Measurements from ENCODE around the gene KIFC1. TPM values are rescaled to one million over a fixed set of nuclear protein-coding genes. Genes with fewer than 3 reads are reported as not detected.

KIFC1 gene
- total RNA-seq, 1 donor from 2014 or later = 31.3 TPM

DNA sequence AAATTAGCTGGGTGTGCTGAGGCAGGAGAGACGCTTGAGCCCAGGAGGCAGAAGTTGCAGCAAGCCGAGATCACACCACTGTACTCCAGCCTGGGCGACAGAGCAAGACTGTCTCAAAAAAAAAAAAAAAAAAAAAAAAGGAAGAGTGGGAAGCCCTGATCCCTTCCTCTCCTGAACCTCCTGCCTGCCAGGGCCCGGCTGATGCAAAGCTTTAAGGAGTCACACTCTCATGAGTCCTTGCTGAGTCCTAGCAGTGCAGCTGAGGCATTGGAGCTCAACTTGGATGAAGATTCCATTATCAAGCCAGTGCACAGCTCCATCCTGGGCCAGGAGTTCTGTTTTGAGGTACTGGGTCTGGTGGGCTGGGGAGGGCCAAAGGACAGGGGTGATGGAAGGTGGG lies 43.3 kb downstream of the KIFC1 start:
- H3K4me3 Mint-ChIP-seq = no peak overlapping the region
- DNase-seq (ENCODE audit: low spot score in 2 of 2, unreplicated experiment in 2 of 2) = no peak
- no peak overlapping the region for H3K27ac Mint-ChIP-seq
- H3K9me3 Mint-ChIP-seq = no peaks in the 10 kb centered on the region
- peaks cover 35% of the 10 kb centered on the region for H3K36me3 Mint-ChIP-seq
- peaks cover 37% of the 10 kb centered on the region for H3K4me1 Mint-ChIP-seq
- TF ChIP-seq, protein P1, sequence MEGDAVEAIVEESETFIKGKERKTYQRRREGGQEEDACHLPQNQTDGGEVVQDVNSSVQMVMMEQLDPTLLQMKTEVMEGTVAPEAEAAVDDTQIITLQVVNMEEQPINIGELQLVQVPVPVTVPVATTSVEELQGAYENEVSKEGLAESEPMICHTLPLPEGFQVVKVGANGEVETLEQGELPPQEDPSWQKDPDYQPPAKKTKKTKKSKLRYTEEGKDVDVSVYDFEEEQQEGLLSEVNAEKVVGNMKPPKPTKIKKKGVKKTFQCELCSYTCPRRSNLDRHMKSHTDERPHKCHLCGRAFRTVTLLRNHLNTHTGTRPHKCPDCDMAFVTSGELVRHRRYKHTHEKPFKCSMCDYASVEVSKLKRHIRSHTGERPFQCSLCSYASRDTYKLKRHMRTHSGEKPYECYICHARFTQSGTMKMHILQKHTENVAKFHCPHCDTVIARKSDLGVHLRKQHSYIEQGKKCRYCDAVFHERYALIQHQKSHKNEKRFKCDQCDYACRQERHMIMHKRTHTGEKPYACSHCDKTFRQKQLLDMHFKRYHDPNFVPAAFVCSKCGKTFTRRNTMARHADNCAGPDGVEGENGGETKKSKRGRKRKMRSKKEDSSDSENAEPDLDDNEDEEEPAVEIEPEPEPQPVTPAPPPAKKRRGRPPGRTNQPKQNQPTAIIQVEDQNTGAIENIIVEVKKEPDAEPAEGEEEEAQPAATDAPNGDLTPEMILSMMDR (IDR thresholded peaks at IDR 0.05; ENCODE audit: unreplicated experiment) = no peak
- no peaks in the 10 kb centered on the region for H3K27me3 Mint-ChIP-seq (ENCODE audit: low read depth)

DNA sequence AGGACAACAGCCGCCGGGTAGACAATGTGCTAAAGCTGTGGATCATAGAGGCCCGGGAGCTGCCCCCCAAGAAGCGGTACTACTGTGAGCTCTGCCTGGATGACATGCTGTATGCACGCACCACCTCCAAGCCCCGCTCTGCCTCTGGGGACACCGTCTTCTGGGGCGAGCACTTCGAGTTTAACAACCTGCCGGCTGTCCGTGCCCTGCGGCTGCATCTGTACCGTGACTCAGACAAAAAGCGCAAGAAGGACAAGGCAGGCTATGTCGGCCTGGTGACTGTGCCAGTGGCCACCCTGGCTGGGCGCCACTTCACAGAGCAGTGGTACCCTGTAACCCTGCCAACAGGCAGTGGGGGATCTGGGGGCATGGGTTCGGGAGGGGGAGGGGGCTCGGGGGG lies 46.0 kb downstream of the KIFC1 start:
- H3K4me3 Mint-ChIP-seq = no peak overlapping the region
- H3K9me3 Mint-ChIP-seq = no peaks in the 10 kb centered on the region
- no peak for DNase-seq (ENCODE audit: low spot score in 2 of 2, unreplicated experiment in 2 of 2)
- TF ChIP-seq, protein P1 (IDR thresholded peaks at IDR 0.05; ENCODE audit: unreplicated experiment) = no peak
- H3K27ac Mint-ChIP-seq = no peak overlapping the region
- peaks cover 35% of the 10 kb centered on the region for H3K36me3 Mint-ChIP-seq
- peaks cover 14% of the 10 kb centered on the region for H3K4me1 Mint-ChIP-seq
- H3K27me3 Mint-ChIP-seq (ENCODE audit: low read depth) = no peaks in the 10 kb centered on the region

DNA sequence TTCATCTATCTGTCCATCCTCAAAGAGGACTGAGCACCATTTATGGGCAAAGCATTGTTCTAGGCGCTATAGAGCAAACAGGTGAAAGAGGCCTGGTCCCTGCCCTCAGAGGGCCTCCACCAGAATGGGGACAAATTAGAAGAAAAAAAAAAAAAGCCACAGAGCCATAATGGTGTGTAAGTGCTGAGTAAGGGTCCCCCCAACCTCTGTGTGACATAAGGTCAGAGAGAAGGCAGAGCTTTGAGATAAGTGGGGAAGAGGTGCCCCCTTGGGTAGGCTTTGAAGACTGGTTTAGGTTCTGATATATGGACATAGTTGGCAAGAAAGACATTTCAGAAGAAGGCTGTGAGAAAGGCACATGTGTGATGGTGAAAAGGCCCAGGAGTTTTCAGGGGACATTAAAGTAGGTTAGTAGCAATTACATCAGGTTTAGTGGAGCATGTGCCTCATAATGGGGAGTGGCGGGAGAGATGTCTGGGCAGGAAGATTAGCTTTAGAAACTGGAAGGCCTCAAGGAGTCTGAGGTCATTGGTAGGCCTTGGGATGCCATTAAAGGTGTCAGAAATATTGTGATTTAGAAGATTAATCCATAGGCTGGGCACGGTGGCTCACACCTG lies 47.5 kb downstream of the KIFC1 start:
- H3K9me3 Mint-ChIP-seq = no peaks in the 10 kb centered on the region
- no peak for DNase-seq (ENCODE audit: low spot score in 2 of 2, unreplicated experiment in 2 of 2)
- peaks cover 35% of the 10 kb centered on the region for H3K36me3 Mint-ChIP-seq
- H3K27ac Mint-ChIP-seq = no peak overlapping the region
- no peaks in the 10 kb centered on the region for H3K27me3 Mint-ChIP-seq (ENCODE audit: low read depth)
- peaks cover 2% of the 10 kb centered on the region for H3K4me1 Mint-ChIP-seq
- TF ChIP-seq, protein P1 (IDR thresholded peaks at IDR 0.05; ENCODE audit: unreplicated experiment) = no peak
- no peak overlapping the region for H3K4me3 Mint-ChIP-seq

DNA sequence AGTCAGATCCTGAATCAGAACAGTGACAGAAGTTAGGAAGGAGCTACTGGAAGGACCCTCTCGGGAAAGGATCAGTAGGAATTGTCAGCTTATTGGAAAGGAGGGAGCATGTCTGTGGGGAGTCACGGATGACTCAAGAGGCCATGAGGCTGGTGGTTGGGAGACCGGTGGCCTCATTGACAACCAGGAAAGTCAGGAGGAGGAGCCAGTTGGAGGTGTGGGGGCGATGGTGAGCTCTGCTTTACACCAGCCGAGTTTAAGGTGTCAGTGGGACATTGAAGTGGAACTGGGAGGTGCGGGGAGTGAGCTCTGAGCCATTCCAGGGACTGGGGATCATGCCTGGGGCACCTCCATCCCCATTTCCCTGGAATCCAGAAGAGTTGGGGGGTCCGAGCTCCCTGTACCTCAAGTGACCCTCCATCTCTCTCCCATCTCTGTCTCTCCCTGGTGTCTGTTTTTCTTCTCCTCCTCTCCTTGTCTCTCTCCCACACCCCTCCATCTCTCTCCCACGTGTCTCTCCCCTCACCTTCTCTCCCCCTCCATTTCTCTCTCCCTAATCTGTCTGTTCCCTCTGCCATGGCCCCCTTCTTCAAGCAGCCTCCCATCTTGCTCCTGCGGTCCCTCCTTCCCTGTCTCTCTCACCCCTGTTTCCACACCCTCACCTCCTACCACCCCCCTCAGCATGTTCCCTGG lies 48.5 kb downstream of the KIFC1 start:
- no peaks in the 10 kb centered on the region for H3K9me3 Mint-ChIP-seq
- no peak overlapping the region for H3K27ac Mint-ChIP-seq
- DNase-seq (ENCODE audit: low spot score in 2 of 2, unreplicated experiment in 2 of 2) = no peak
- peaks cover 40% of the 10 kb centered on the region for H3K36me3 Mint-ChIP-seq
- TF ChIP-seq, protein P1 (IDR thresholded peaks at IDR 0.05; ENCODE audit: unreplicated experiment) = no peak
- H3K4me3 Mint-ChIP-seq = no peak overlapping the region
- H3K4me1 Mint-ChIP-seq = no peaks in the 10 kb centered on the region
- no peaks in the 10 kb centered on the region for H3K27me3 Mint-ChIP-seq (ENCODE audit: low read depth)

DNA sequence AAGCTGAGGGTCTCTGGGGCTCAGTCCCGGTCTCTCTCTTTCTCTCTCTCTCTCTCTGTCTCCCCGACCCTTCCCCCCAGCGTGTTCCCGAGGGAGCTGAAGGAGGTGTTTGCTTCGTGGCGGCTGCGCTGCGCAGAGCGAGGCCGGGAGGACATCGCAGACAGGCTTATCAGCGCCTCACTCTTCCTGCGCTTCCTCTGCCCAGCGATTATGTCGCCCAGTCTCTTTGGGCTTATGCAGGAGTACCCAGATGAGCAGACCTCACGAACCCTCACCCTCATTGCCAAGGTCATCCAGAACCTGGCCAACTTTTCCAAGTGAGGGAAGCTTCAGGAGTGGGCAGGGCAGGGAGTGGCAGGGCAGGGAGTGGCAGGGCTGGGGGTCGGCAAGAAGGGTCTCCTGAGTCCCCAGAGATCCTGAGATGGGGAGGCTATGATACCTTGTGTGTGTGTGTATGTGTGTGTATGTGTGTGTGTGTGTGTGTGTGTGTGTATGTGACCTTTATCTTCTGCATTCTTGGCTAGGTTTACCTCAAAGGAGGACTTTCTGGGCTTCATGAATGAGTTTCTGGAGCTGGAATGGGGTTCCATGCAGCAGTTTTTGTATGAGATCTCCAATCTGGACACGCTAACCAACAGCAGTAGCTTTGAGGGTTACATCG lies 49.2 kb downstream of the KIFC1 start:
- Mint-ChIP-seq H3K36me3 (peaks cover 36% of the 10 kb centered on the region), H3K4me3 (no peak overlapping the region), H3K27ac (no peak overlapping the region), H3K27me3 (ENCODE audit: low read depth) (no peaks in the 10 kb centered on the region), H3K9me3 (no peaks in the 10 kb centered on the region), H3K4me1 (no peaks in the 10 kb centered on the region)
- TF ChIP-seq, protein P1 (IDR thresholded peaks at IDR 0.05; ENCODE audit: unreplicated experiment) = no peak
- no peak for DNase-seq (ENCODE audit: low spot score in 2 of 2, unreplicated experiment in 2 of 2)
